Urinary bladder (tissue), 4 donors: ENCODE measurements around the gene C1QTNF9. TPM values are rescaled to one million over a fixed set of nuclear protein-coding genes. Genes with fewer than 3 reads are reported as not detected.
"Not testable (repeated sequence)": the region's sequence is repeated elsewhere in the genome, so short reads cannot be mapped to it uniquely, and the experiment has no call there.

Experiments
- DNase-seq: peaks from one replicate; pipeline ENCODE4 v3.0.0-alpha.2; 2015; ENCODE audit errors: extremely low spot score
- H3K27ac ChIP-seq: one replicate; pipeline ENCODE4 v1.5.1; 2013; ENCODE audit warnings: low read depth, mild to moderate bottlenecking, moderate library complexity
- H3K36me3 ChIP-seq: one replicate; pipeline ENCODE4 v1.6.1; 2013; ENCODE audit warnings: mild to moderate bottlenecking, moderate library complexity; ENCODE audit not compliant: insufficient read depth
- H3K4me1 ChIP-seq: one replicate; pipeline ENCODE4 v1.6.1; 2013; ENCODE audit warnings: mild to moderate bottlenecking, moderate library complexity; ENCODE audit not compliant: insufficient read depth
- H3K4me3 ChIP-seq: one replicate; pipeline ENCODE4 v1.5.1; 2013; ENCODE audit warnings: low read depth, low read length
- WGBS: extraction: QIAGEN DNeasy Blood & Tissue Kit; methylation state at CpG from one replicate; pipeline ENCODE4 v1.1.7; 2013; 5-methylcytosine and 5-hydroxymethylcytosine counted together
- polyA plus RNA-seq: library from polyadenylated mRNA; stranded (reverse); fragments of 200-250 nt; gene quantifications from one replicate; pipeline ENCODE4 v1.2.3, GENCODE V29; 2013
- total RNA-seq: library from RNA; depleted of rRNA; stranded (reverse); fragments of >200 nt; gene quantifications from one replicate; pipeline ENCODE4 v1.2.3, GENCODE V29; 2014
- donor health status: healthy with polysubstance abuse.
- donor health status: healthy.

C1QTNF9 gene
- total and polyA plus RNA-seq, 2 donors = 0.76 to 1.3 TPM

DNA sequence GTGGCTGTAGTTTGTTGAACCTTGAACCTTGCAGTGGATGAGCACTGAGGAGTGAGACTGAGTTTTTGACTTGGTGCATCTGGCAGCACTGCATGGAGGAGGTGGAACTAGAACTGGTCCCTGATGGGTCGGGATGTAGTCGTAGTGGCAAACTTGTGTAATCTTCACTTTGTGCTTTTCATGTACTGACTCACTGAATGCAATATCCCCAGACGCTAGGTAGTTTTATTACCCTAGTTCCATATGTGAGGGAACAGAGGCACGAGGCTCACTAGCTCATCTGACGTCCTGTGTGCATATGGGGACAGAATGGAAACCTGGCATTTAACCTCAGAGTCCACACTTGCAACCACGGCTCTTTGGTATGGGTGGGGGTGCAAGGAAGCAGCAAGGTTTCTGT, 10.3 kb downstream of the C1QTNF9 start:
- DNase-seq, H3K27ac ChIP-seq, H3K4me3 ChIP-seq, H3K36me3 ChIP-seq, H3K4me1 ChIP-seq: not testable (repeated sequence)
- WGBS = 87% methylated on average over 6 of the region's 6 CpGs

DNA sequence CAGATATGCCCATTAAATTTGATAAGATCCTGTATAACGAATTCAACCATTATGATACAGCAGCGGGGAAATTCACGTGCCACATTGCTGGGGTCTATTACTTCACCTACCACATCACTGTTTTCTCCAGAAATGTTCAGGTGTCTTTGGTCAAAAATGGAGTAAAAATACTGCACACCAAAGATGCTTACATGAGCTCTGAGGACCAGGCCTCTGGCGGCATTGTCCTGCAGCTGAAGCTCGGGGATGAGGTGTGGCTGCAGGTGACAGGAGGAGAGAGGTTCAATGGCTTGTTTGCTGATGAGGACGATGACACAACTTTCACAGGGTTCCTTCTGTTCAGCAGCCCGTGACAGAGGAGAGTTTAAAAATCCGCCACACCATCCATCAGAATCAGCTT, 12.0 kb downstream of the C1QTNF9 start:
- H3K4me1 ChIP-seq, H3K27ac ChIP-seq, H3K36me3 ChIP-seq, DNase-seq, H3K4me3 ChIP-seq: not testable (repeated sequence)
- 85% methylated on average over 8 of the region's 8 CpGs for WGBS

DNA sequence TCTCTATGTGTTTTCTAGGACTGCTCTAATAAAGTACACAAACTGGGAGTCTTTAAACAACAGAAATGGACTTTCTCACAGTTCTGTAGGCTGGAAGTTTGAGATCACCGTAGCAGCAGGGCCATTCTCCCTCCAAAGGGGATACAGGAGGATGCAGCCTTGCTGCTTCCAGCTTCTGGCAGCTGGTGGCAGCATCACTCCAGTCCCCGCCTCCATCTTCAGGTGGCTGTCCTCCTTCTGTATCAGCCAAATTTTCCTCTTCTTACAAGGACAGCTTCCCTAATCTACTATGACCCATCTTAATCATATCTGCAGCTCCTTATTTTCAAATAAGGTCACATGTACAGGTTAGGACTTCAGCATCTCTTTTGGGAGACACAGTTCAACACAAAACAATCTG, 13.1 kb downstream of the C1QTNF9 start:
- WGBS = 54% methylated on average over 2 of the region's 2 CpGs

DNA sequence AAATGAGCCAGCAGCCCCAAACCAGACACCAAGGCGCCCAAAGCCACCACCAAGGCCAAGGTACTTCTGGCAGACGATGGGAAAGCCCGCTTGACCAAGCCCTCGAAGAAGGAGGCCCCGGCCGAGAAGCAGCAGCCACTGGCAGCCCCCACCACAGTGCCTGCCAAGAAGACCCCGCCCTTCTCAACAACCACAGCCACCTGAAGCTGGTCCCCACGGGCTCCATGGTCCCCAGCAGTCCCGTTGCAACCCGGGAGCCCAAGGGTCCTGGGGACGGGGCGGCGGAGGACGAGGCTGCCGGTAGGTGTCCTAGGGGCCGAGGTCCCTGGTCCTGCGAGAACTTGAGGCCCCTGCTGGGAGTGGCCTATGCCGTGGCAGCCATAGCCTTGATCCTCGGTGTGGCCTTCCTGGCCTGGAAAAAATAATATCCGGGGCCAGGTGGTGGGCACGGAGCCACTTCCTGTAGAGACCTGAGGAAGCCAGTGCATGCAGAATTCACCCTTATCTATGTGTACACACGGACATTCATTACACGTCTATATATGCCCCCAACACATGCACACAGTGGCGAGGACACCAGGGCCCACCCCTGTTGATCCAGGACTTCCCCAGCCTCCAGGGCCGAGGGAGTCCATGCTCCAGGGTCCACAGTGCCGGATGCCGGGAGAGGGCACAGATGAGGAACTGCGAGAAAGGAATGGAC, 13.8 kb downstream of the C1QTNF9 start:
- H3K36me3 ChIP-seq = no peaks in the 10 kb centered on the region
- no peak overlapping the region for H3K27ac ChIP-seq
- 85% methylated on average over 28 of the region's 28 CpGs for WGBS
- no peak overlapping the region for H3K4me3 ChIP-seq
- DNase-seq = no peak
- no peaks in the 10 kb centered on the region for H3K4me1 ChIP-seq

More for the DNA sequence above, 13.1 kb downstream of the C1QTNF9 start:
- H3K4me3 ChIP-seq, DNase-seq, H3K4me1 ChIP-seq, H3K27ac ChIP-seq, H3K36me3 ChIP-seq: not testable (repeated sequence)

DNA sequence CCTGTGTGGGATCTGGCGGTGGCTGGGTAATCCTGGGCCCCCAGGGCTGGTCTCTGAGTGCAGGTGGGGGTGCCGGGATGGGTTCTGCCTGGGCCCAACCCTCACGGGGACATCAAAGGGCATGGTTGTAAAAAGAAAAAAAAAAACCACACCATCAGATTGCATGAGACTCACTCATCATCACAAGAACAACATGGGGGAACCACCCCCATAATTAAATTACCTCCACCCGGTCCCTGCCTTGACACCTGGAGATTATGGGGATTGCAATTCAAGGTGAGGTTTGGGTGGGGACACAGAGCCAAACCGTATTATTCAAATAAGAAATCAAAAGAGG, 14.3 kb downstream of the C1QTNF9 start:
- H3K4me1 ChIP-seq = no peaks in the 10 kb centered on the region
- DNase-seq = no peak
- H3K36me3 ChIP-seq = no peaks in the 10 kb centered on the region
- H3K4me3 ChIP-seq = no peak overlapping the region
- 53% methylated on average over 5 of the region's 5 CpGs for WGBS
- H3K27ac ChIP-seq = no peak overlapping the region

DNA sequence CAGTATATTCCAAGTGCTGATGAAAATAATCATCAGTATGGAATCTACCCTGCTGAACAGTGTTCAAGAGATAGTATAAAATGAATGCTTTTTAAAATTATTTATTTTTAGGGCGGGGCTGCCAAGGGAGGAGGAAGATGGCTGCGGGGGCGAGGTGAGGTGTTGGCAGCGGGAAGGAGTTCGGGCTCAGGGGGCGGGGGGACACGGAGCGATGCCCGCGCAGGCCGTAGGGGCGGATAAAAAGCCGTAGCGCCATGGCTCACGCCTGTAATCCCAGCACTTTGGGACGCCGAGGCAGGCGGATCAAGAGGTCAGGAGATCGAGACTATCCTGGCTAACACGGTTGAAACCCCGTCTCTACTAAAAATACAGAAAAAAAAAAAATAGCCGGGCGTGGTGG, 18.2 kb downstream of the C1QTNF9 start:
- 83% methylated on average over 23 of the region's 23 CpGs for WGBS
- H3K36me3 ChIP-seq, H3K4me1 ChIP-seq, DNase-seq, H3K4me3 ChIP-seq, H3K27ac ChIP-seq: not testable (repeated sequence)

DNA sequence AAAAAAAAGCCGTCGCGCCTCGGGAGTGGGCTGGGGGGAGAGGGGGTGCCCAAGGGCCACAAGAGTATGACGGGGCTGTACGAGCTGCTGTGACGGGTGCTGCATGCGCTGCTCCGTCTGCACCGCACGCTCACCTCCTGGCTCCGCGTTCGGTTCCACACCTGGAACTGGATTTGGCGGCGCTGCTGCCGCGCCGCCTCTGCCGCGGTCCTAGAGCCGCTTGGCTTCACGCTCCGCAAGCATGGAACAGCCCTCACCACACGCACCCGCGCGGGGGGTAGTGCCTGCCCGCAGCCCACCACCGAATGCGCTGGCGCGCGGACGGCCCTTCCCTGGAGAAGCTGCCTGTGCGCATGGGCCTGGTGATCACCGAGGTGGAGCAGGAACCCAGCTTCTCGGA, 18.8 kb downstream of the C1QTNF9 start:
- no peaks in the 10 kb centered on the region for H3K36me3 ChIP-seq
- H3K4me3 ChIP-seq = no peak overlapping the region
- no peak for DNase-seq
- no peaks in the 10 kb centered on the region for H3K4me1 ChIP-seq
- no peak overlapping the region for H3K27ac ChIP-seq
- WGBS = 17% methylated on average over 34 of the region's 38 CpGs

DNA sequence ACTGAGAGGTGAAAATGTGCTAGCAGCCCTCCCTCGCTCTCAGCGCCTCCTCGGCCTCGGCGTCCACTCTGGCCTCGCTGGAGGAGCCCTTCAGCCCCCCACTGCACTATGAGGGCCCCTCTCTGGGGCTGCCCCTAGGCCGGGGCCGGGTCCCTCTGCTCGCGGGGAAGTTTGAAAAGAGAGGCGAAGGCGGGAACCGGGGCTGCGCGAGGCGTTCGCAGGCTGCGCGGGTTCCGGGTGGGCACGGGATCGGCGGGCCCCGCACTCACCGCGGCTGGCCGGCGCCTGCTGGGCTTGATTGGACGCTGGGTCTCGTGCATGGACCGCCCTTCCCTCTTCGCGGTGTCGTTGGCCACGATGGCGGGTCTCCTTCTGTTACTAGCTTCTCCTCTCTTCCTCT, 29.3 kb downstream of the C1QTNF9 start:
- H3K36me3 ChIP-seq = no peaks in the 10 kb centered on the region
- 91% methylated on average over 36 of the region's 36 CpGs for WGBS
- H3K4me1 ChIP-seq = no peaks in the 10 kb centered on the region
- H3K27ac ChIP-seq = no peak overlapping the region
- no peak for DNase-seq
- no peak overlapping the region for H3K4me3 ChIP-seq

DNA sequence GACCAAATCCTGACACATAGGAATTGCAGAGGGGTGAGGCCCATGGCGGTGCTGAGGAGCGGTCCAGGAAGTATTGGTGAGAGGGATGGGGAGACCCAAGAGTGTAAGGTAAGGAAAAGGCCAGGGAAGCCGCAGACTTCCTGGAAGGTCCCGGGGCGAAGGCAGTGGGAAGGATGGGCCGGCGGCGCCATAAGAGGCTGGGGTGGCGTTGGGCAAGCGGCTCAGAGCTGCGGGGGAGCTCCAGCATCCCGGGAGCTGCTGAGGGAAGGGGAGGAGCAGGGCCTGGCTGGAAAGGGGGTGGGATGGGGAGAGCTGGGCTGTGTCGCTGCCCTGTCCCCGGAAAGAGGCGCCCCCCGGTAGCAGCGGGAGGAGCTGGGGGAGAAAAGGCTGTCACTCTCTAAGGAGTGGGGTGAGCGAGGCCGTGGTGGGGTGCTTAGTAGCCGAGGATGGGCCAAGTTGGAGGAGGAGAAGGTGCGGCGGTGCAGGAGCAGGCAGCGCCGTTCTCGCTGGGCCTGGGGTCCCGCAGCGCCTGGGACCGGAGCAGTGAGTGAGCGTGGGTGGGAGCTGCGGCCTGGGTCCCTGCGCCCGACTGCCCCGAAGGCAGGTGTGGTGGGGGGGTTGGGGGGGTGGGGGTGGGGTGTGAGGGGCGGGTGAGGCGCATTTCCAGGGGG, 30.7 kb downstream of the C1QTNF9 start:
- Histone ChIP-seq H3K27ac (no peak overlapping the region), H3K36me3 (no peaks in the 10 kb centered on the region), H3K4me1 (no peaks in the 10 kb centered on the region), H3K4me3 (no peak overlapping the region)
- WGBS = 77% methylated on average over 35 of the region's 35 CpGs
- DNase-seq = no peak

DNA sequence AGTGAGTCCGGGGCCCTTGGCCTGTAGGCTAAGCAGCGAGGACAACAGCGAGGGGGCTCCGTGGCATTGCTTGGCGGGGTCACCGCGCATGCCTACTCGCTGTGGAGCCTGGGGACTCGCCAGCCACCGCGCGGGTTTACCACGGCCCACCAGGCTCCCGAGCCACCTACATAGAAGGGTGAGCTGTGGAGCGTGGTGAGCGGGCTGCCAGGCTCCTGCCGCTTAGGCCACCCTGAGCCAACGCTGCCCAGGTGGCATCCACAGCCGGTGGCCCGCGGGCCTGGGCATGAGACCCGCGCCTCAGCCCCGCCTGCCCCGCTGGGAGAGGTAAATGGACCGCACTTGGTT, 31.2 kb downstream of the C1QTNF9 start:
- DNase-seq = no peak
- no peak overlapping the region for H3K4me3 ChIP-seq
- H3K36me3 ChIP-seq = no peaks in the 10 kb centered on the region
- 88% methylated on average over 26 of the region's 26 CpGs for WGBS
- no peaks in the 10 kb centered on the region for H3K4me1 ChIP-seq
- no peak overlapping the region for H3K27ac ChIP-seq

DNA sequence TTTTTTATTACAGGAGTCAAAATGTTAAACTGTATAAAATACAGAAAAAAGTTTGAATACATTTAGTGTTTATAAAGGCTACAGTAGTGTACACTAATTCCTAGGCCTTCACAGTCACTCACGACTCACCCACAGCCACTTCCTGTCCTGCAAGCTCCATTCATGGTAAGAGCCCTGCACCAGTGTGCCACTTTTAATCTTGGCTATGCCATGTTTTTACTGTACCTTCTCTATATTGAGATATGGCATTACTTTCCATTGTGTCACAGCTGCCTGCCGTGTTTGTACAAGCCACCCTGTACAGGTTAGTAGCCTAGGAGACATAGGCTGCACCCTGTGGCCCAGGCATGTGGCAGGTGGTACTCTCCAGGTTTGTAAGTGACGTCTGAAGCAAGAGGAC, 32.1 kb downstream of the C1QTNF9 start:
- Histone ChIP-seq H3K27ac (no peak overlapping the region), H3K4me3 (no peak overlapping the region), H3K4me1 (no peaks in the 10 kb centered on the region), H3K36me3 (no peaks in the 10 kb centered on the region)
- WGBS = 70% methylated on average over 3 of the region's 3 CpGs
- no peak for DNase-seq

DNA sequence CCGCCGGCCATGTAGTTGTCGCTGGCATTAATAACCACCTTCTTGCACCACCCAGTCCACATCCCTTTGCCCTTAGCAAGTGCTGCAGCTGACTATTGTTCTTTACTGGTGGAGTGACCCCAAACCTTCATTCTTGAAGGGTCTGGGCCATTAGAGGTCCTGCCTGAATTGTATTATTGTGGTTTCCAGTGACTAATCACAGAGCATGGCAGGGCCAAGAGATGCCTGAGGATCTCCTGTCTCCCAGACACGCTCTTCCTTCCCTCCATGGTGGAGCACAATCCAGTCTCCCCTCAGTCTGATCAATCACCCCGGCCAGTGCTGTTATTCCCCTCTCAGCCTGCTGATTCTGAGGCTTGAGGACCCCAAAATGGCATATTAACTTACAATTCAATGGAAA, 39.0 kb downstream of the C1QTNF9 start:
- 89% methylated on average over 5 of the region's 5 CpGs for WGBS
- H3K4me3 ChIP-seq = no peak overlapping the region
- no peaks in the 10 kb centered on the region for H3K4me1 ChIP-seq
- no peaks in the 10 kb centered on the region for H3K36me3 ChIP-seq
- no peak overlapping the region for H3K27ac ChIP-seq
- no peak for DNase-seq

DNA sequence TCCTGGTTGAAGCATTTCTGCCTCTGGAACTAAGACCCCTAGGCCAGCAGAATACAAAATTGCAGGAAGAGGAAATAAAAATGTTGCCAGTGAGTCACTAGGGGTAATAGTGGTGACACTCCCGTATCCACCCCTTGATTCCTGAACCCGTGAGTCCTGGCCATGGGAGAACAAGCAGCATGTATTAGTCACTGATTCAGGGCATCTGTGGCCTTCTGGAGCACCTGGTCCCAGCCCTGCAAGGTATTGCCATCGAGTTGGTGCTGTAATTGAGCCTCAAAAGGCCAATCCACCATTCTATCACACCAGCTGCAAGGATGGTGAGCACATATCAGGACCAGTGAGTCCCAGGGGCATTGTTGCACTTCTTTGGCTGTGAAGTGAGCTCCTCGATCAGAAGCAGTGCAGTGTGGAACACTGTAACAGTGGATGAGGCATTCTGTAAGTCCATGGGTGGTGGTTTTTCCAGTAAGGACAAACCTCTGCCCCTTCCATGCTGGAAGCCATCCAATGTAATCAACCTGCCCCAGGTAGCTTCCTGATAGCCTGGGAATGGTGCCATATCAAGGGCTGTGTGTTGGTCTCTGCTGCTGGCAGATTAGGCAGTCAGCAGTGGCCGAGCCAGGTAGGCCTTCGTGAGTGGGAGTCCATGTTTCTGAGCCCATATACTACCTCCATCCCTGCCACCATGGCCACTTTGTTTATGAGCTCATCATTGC, 39.6 kb downstream of the C1QTNF9 start:
- Histone ChIP-seq H3K4me1 (no peaks in the 10 kb centered on the region), H3K27ac (no peak overlapping the region), H3K4me3 (no peak overlapping the region), H3K36me3 (no peaks in the 10 kb centered on the region)
- no peak for DNase-seq
- 73% methylated on average over 6 of the region's 6 CpGs for WGBS
